ENCODE results near the gene VIPR2.
"Not testable (repeated sequence)": the region's sequence is repeated elsewhere in the genome, so short reads cannot be mapped to it uniquely, and the experiment has no call there.

Gene VIPR2

DNA sequence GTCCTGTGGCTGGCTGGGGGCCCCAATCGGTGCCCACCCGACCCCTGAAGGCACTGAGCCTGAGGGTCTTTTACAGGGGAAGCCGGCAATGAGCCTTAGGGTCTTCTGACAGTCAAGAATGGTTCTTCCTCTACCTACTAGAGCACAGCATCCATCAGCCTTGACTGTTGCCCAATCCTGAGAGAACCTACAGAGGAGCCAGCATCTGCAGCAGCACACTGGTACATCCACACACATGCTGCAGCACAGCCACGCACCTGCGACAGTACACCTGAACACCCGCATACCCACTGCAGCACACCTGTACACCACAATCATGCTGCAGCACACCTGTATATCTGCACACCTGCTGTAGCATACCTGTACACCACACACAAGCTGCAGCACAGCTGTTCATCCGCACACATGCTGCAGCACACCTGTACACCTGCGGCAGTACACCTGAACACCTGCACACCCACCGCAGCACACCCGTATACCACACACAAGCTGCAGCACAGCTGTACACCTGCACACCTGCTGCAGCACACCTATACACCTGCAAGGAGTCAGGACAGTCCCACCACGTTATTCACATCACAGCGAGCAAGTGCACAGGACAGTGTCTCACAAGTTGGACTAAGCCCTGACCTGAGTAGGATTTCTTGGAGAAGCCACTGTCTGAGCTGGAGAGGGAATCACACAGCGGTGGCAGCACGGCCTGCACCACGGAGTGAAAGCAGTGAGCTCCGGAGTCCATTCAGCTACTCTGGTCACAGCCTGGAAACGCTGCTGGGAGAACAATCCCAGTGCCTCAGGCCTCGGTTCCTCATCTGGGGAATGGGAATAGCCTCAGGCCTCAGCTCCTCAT, 56.4 kb downstream of the VIPR2 start:
- no peak for DNase-seq

DNA sequence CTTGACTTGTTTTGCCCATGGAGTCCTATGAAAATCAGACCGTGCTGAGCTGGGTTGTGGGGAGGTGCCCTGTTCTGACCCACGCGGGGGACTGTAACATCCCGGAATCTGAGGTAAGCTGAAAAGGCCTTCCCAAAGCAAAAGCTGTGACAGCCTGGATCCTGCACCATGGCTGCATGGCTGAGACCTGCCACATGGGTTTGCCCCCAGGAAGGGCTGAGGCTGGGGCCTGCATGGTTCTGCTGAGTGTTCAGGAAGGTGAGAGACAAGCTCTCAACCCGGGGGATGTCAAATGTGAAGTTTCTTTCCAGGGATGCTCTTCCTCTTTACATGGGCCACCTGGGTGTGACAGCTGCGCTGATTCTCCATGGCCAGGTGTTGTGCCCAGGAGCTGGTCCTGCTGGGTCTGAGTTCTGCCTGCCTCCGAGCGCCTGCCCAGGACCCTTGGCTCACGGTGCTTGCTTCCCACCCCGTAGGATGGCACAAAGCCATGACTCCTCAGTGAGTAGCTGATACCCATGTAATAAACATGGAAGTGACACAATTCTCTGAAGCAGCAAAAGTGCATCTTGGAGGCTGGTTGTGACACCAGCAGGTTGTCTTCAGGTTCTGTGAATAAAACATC, 58.3 kb downstream of the VIPR2 start:
- no peak for DNase-seq

DNA sequence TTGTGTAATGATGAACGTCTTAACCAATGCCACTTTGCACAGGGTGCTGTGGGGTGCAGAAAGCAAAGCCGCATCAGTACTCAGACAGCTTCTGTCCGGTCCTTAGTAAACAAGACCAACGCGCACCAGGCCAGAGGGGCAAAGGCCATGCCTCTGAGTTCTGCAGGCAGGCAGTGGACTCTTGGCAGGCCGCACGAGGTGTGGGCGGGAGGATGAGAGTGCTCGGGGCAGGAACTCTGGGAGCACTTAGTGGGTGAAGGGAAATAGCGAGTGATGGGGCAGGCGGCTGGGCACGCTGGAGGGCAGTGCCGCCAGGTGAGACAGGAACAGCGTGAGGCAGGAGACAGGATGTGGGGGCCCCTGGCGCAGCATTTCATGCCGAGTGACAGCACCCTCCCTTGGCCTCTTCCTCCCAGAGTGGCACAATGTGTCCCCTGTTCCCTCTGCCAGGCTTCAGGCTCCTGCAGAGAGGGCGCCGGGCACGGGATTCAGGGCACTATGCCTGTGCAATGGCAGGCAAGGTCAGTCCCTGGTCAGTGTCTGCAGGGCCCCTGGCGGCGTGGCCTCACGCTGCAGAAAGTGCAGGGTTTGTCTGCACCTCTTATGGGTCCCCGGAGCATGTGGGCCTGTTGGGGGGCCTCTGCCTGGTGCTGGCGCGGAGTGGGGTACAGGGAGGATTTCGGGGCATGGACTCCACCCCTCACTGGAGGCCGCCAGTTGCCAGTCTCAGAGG, 60.4 kb downstream of the VIPR2 start:
- no peak for DNase-seq

DNA sequence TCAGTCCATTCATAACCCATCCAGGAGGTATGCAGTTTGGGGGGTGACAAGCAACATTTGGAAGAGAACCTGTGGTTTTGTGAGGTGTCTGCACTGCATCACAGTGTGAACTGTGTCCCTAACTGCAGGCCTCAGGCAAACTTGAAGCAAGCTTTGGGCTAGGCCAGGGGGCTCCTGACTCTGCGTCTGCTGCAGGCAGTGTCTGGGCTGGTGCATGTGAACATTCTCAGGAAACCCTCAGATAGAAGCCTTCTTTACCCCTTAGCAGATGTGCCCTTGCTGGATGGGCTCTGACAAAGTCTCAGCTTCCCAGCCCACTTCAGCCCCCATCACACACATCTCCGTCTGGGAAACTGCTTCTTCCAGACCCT, 61.0 kb downstream of the VIPR2 start:
- DNase-seq: no peak

DNA sequence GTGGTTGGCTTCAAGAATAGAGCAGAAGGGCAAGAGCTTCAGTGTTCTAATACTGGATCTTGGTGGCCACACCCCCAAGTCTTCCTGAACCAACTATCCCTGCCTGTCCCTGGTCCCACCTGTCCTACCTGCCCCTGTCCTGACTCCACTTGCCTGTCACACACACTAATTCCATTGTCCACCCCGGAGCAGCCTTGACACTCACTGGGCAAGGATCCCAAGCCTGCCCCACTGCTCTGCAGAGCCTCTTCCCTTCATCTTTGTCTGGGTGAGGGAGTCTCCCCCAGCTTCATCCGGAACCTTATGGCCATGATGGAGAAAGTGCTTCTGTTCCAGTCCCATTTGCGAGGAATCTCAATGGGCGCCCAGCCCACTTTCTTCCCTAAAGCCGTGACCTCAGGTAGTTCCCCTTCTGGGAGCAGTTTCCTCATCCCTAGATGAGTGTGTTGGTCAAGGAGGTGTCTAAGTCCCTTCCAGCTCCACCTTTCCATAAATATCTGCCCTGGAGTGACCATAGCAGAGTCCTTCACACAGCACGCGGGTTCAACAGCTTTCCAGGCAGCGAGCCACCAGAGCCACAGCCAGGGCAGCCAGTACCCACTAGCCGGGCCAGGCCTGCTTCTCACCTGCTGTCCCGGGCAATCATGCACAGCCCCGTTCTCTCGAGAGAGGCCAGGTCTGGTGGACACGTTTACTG, 61.5 kb downstream of the VIPR2 start:
- no peak for DNase-seq

DNA sequence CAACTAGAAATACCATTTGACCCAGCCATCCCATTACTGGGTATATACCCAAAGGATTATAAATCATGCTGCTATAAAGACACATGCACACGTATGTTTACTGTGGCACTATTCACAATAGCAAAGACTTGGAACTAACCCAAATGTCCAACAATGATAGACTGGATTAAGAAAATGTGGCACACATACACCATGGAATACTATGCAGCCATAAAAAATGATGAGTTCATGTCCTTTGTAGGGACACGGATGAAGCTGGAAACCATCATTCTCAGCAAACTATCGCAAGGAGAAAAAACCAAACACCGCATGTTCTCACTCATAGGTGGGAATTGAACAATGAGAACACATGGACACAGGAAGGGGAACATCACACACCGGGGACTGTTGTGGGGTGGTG, 62.6 kb downstream of the VIPR2 start:
- DNase-seq: not testable (repeated sequence)

DNA sequence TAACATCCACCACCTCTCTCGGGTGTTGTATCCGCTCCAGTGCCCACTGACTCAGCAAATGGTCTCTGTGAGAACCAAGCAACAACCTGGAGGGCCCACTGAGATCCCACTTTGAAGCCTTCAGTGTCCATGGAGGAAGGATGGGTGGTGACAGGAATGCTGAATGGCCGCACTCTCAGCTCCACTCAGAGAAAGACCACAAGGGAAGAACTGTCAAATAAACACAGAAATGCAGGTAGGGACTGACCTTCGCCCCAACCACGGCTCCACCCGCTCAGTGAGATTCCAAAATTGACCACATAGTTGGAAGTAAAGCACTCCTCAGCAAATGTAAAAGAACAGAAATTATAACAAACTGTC, 65.8 kb downstream of the VIPR2 start:
- DNase-seq: no peak

DNA sequence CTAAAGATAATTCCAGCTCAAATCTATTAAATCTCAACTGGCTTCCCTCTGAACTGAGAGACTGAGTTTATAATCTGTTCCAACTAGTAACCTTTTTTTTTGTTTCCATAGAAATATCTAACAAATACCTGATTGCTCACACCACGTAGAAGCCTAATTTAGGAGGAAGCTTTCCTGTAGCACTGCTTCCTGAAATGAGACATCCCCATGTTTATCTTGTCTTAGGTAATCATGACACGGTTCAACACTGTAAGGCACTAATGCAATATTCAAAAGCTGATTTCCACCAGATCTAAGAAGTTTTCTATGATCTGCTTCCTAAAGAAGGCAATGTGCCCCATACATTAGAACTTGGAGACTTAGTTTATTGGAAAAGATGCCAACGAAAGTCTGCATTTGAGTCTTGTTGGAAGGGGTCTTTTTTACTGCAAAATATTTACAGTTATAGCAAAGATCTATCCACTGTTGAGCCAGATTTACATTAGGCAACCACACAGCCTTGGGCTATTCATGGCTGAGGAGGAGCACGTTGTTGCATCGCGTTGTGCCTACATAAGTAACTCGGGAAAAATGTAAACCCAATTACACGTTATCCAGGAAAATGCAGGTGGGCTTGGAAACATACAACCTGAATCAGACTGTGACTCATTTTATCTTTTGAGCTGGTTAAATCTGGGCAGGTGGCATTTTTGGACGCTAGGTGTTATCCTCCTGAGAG, 66.3 kb downstream of the VIPR2 start:
- DNase-seq: no peak

DNA sequence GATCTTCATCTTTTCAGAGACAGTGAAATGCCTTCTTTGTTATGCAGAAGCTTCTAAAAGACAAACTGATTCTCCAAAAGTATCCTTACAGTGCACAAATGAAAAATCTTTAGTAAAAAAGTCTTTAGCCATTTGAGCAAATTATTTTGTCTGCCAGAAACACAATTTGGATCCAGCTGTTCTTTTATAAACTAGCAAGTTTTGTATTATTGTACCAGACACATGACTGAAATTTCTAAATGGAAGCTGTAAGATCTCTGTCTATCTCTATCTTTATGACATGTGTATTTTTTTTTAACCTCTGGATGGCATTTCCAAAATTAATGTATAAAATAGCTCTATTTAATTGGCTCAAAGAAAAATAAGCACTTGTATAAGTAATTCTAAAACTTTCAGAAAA, 68.3 kb downstream of the VIPR2 start:
- DNase-seq: no peak

DNA sequence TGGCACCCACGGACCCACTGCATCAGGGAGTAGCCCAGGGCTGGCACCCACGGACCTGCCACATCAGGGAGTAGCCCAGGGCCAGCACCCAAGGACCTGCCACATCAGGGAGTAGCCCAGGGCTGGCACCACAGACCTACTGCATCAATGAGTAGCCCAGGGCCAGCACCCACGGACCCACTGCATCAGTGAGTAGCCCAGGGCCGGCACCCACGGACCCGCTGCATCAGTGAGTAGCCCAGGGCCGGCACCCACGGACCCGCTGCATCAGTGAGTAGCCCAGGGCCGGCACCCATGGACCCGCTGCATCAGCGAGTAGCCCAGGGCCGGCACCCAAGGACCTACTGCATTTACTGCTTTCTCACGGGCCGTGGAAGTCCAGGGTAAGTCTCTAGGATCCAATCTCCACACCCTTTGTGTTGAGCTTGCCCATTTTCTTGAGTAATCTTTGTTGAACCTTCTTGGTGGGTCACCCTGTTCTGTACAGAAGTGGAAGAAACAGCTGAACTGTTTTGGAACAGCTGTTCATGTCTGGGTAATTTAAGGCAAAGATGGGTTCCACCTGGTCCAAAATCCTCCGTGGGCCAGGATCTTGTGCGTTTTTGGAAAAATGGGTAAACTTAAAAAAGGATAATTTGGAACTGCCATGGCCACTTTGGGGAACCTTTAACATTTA, 69.0 kb downstream of the VIPR2 start:
- DNase-seq: no peak

DNA sequence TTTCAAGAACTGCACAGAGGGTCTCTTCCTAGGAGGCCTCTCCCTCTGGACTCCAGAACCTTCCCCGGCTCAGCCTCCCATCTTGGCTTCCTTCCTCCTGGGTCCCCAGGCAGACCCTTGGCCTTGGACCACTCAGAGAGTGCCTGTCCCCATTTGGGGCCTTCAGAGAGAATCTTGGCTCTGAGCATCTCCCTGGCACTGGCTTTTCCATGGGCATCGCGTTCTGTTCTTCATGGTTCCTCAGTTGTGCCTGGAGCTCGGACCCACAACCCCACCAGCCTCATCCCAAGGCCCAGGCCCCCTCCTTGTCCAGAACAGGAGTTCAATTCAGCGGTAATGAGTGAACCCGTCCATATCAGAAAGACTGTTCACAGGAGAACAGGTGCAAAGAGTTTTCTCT, 73.4 kb downstream of the VIPR2 start:
- DNase-seq: no peak

DNA sequence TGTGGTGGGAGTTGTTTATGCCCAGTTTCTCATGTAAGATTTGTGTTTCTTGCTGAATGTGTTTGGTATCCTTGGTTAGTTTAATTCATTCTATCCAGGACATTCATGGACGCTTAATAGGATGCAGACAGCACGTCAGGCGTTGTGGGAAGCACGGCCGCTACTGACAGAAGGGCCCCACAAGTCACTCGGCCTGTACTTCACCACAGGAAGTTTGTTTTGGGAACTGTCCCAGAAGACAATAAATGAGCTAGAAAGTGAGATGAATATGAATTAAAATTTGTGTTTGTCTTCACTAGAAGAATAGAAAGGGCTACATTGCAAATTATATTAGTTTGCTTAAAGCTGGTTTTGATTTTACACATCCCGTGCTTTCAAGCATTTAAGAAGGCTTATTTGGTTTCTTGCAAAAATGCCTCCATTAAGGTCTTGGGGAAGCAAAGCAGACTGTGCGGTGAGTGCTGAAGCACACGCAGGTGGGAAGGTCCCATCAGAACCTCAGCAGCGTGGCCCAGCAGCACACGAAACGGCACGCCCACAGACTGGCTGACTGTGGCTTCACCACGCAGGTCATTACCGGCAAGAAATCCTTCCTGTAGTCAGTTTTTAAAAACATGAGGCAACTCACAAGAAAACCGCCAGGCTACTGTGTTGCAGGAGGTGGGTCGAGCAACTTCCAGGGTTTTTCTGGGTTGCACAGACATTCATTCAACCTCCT, 74.1 kb downstream of the VIPR2 start:
- peak in 1 of 2 donors; percentile 11 for DNase-seq

DNA sequence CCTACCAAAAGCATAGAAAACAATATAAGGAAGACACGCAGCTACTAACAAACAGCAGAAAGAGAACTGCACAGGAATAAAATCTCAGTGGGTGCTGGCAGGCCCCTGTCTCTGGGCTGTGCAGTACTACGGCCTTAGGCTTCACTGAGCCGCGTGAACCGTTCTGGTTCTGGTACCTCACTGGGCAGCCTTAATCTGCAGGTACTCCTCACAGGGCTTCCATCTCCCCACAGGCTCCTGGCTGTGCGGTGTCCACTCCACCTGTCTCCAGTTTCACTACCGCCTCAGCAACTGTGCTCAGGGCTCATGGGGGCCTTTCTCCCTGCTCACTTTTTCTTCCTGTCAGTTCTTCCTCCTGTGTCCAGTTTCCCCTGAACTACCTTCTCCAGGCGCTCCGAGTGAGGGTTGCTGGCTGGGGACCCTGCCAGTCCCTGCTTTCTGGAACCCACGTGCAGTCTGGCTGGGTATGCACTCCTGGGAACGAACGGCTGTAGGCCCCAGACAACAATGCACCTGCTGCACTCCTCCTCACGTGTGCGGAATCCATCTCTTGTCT, 75.7 kb downstream of the VIPR2 start:
- no peak for DNase-seq

DNA sequence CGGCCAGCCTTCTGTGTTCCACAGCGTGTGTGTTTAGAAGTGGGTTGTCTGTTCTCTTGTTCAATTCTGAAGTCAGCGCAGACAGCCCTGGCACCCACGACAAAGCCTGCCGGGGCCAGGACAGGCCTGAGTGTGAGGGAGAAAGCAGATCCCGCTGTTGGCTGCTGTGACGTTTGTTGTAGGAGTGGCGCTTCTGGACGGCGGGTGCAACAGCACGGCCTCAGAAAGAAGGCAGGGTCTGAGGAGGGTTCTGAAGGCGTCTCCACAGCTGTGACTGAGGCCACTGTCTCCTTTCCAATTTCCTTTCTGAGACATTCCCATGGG, 76.2 kb downstream of the VIPR2 start:
- no peak for DNase-seq

DNA sequence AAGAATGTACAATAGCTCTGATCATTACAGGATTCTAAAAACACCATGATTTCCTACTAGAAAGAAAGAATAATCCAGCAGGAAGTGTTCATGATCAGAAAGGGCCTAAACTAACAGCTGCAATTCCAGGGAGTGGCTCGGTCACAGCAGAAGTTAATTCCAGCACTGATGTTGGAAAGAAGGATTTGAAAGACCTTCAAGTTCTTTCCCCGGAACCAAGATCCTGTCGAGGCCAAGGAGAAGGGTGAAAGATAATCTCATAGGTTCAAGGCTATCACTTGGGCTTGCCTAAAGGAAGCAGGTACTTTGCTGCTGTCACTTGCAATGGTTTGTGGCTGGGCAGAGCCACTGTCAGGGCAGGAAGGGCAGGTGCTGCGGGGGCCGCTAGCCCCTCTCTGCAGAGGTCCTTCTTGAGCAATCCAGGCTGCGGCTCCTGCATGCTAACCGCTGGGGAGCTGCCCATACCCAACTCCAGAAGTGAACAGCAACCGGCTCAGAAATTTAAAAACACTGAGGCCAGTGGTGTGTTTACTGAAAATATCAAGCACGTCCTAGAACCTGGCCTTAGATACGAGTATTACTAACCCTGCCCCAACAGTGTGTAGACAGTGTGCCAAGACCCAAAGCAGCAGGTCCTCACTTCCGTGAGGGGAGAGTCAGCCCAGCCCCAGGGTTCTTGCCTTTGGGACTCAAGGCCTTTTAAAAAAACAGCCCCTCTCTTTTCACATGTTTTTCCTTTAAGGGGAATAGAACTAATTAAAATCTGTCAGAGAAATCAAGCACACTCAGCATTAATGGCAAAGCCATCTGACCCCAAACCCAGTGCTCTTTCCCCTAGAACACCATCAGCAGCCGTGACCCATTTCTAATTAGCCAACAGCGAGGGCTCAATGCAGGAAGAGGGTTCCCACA, 76.8 kb downstream of the VIPR2 start:
- no peak for DNase-seq

DNA sequence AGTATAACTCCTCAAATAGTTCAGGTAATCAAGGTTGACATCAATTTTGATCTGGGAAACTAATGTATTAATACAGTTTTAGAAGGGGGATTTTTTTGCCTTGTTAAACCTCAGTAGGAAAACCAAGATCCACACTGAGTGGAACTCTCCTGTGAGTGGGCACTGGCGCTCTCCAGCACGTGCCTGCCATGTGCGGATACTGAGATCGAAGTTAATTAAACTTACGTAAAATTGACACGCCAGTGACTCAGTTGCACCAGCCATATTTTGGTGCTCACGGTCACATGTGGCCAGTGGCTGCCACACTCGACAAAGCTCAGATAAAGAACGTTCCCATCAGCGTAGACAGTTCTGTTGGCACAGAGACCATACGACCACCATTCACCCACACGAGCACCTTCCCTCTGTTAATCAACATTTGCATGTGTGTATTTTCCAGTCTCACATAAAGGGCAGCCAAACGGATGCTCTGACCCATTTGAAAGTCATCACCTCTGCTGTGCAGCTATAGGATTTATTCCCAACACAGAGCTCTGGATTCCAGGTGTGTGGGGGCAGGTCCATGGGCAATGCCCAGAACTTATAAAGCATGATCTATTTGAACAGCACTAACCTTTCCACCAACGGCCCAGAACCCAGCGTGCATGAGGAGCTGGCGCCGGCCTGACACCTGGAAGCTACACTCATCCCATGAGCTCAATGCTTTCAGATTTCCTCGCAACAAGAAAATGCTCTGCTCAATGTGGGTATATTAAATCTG, 77.7 kb downstream of the VIPR2 start:
- no peak for DNase-seq

DNA sequence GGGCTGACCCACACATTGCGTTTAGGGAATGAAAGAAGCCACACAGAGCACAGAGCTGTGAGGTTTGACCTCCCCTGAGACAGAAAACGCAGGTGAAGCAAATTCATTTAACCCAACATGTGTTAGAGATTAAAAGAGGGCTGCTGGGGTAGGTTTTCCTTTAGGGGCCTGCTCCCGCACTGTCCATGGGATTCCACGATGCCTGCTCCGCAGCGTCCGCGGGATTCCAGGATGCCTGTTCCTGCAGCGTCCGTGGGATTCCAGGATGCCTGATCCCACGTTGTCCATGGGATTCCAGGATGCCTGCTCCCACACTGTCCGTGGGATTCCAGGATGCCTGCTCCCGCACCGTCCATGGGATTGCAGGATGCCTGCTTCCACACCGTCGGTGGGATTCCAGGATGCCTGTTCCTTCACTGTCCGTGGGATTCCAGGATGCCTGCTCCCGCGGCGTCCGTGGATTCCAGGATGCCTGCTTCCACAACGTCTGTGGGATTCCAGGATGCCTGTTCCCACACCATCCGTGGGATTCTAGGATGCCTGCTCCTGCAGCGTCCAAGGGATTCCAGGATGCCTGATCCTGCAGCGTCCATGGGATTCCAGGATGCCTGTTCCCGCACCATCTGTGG, 78.7 kb downstream of the VIPR2 start:
- no peak for DNase-seq

DNA sequence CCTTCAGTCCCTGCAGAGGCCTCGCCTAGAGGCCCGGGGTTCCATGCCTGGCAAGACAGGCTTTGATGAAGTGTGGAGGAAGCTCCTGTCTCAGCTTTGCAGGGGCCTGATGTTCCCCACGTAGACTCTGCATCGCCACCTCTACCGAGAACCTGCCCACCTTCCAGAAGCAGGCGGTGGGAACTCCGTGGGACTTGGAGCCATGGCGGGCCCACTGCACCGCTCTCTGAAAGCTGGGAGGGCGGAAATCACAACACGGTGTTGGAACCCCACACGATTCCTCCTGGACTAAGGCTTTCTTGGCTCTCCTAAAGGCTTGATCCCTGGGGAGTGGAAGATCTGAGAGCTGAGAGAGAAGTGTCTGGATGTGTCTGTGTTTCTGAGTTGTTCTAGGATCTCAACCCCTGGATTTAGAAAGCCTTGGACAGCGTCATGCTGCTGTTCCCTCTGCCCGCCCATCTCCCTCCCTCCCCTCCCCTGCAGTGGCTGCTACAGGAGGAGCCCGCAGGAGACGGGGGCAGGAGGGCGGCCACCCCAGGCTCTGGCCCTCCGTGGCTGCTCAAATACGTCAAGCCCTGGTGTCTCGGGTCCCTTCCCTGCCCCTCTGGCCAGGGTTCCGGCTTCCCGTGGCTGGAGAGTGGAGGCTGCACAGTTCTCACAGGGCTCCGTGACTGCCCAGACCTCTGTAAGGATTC, 79.7 kb downstream of the VIPR2 start:
- no peak for DNase-seq
